HepG2 (cell line): ENCODE results near the gene HDGFL3. TPM values are rescaled to one million over a fixed set of nuclear protein-coding genes. Genes with fewer than 3 reads are reported as not detected.
A peak's percentile ranks its signal among the peaks of the same experiment; 100 is the strongest.

Experiments used
- ATAC-seq: fragments of 200-7000 bp; cut with Tn5 transposase; 3 replicates; pipeline ENCODE4 v1.9.1; 2020; ENCODE audit warnings: mild to moderate bottlenecking, moderate library complexity
- BruUV-seq: library from RNA; stranded (reverse); fragments of 400-500 nt; replicated peaks from 2 replicates; lab custom pipeline; 2021; lab: Mats Ljungman, UMichigan
- CTCF ChIA-PET: fragments of 300-600 bp; formaldehyde crosslinking; extraction: SDS; loops from one replicate; lab custom pipeline; 2021; ENCODE audit warnings: low total read pairs, inconsistent platforms, low intra/inter-chr PET ratio; lab: Yijun Ruan, JAX
- POLR2A ChIA-PET: fragments of 350-600 bp; sonication (Branson Sonifier 250); formaldehyde crosslinking; loops from one replicate; lab custom pipeline; 2020; ENCODE audit warnings: antibody characterized with exemption, inconsistent platforms; lab: Yijun Ruan, JAX
- DNase-seq: peaks from one replicate; pipeline ENCODE4 v3.0.0-alpha.2; 2015; ENCODE audit warnings: low spot score
- FAIRE-seq: peaks from 3 replicates; lab custom pipeline; 2011; peaks lifted over from hg19 to GRCh38; lab: Jason Lieb, UNC
- H2AFZ ChIP-seq: one replicate; pipeline ENCODE4 v1.6.1; 2011; ENCODE audit warnings: low read length, inconsistent platforms
- H3K27ac ChIP-seq: fragments of 300-600 bp; 3 replicates; pipeline ENCODE4 v1.8.0; 2011; ENCODE audit warnings: mixed run types, mild to moderate bottlenecking, mixed read lengths, low read length, inconsistent platforms; ENCODE audit not compliant: insufficient read depth; ENCODE audit errors: extremely low read length
- H3K27me3 ChIP-seq, 2 experiments: fragments of 200-600 bp in 1 of 2; 2 replicates in 1 of 2; 3 replicates in 1 of 2; pipeline versions ENCODE4 v1.6.0 to v1.8.0; 2011; ENCODE audit warnings: low read length in 2 of 2, mild to moderate bottlenecking in 2 of 2, moderate library complexity in 2 of 2, inconsistent platforms in 1 of 2; ENCODE audit not compliant: insufficient read depth in 2 of 2, control insufficient read depth in 1 of 2
- H3K36me3 ChIP-seq, 2 experiments: fragments of 200-600 bp in 1 of 2; replicated peaks in 1 of 2; 2 replicates in 1 of 2; 3 replicates in 1 of 2; pipeline versions ENCODE4 v1.5.1 to v1.8.0; 2011; ENCODE audit warnings: low read length in 2 of 2, inconsistent platforms in 1 of 2; ENCODE audit not compliant: insufficient read depth in 2 of 2, control insufficient read depth in 1 of 2
- H3K4me1 ChIP-seq: 2 replicates; pipeline ENCODE4 v1.5.1; 2012; ENCODE audit warnings: low read length, inconsistent platforms; ENCODE audit not compliant: insufficient read depth
- H3K4me2 ChIP-seq: 2 replicates; pipeline ENCODE4 v1.6.0; 2011; ENCODE audit warnings: low read depth, low read length, inconsistent platforms
- H3K4me3 ChIP-seq, 3 experiments: fragments of 200-600 bp in 1 of 3; sonication (generic), shearing (Covaris generic) in 1 of 3; replicated peaks in 1 of 3; 2 replicates each; pipeline ENCODE4 v1.5.1; 2011 to 2016; ENCODE audit warnings: low read length in 3 of 3, inconsistent platforms in 2 of 3, low read depth in 2 of 3, mild to moderate bottlenecking in 2 of 3, control low read depth in 1 of 3, mixed read lengths in 1 of 3; ENCODE audit not compliant: insufficient read depth in 1 of 3
- H3K79me2 ChIP-seq: one replicate; pipeline ENCODE4 v1.6.1; 2011; ENCODE audit warnings: low read length, inconsistent platforms; ENCODE audit not compliant: insufficient read depth
- H3K9ac ChIP-seq: 2 replicates; pipeline ENCODE4 v1.6.0; 2011; ENCODE audit warnings: mild to moderate bottlenecking, low read depth, low read length, inconsistent platforms; ENCODE audit not compliant: insufficient read depth
- H3K9me3 ChIP-seq: 2 replicates; pipeline ENCODE4 v1.5.1; 2012; ENCODE audit warnings: mild to moderate bottlenecking, low read length
- H4K20me1 ChIP-seq: 2 replicates; pipeline ENCODE4 v1.6.0; 2011; ENCODE audit warnings: inconsistent platforms, mild to moderate bottlenecking, low read length, moderate library complexity; ENCODE audit not compliant: insufficient read depth
- CBX2 ChIP-seq, 2 experiments: fragments of 200-600 bp in 1 of 2; sonication (generic); formaldehyde crosslinking in 1 of 2; IDR thresholded peaks; 2 replicates each; pipeline versions ENCODE4 v1.7.0 to v1.8.1; 2018 to 2022; ENCODE audit warnings: low read depth in 2 of 2, low read length in 1 of 2, mild to moderate bottlenecking in 1 of 2, missing genetic modification reagents in 1 of 2
- CC2D1A ChIP-seq: sonication (generic); formaldehyde crosslinking; IDR thresholded peaks from 2 replicates; pipeline ENCODE4 v1.8.1; 2023; ENCODE audit warnings: mild to moderate bottlenecking, missing genetic modification reagents
- FOSL2 ChIP-seq: sonication (generic); formaldehyde crosslinking; IDR thresholded peaks from 2 replicates; pipeline ENCODE4 v1.4.0; 2020; ENCODE audit warnings: missing genetic modification reagents
- GATAD2A ChIP-seq: IDR thresholded peaks from 2 replicates; pipeline ENCODE4 v1.6.1; 2016
- MATR3 ChIP-seq: sonication (generic); formaldehyde crosslinking; IDR thresholded peaks from 2 replicates; pipeline ENCODE4 v1.4.0; 2020; ENCODE audit warnings: missing genetic modification reagents
- XRCC5 ChIP-seq: fragments of 200-400 bp; formaldehyde crosslinking; optimal IDR thresholded peaks from 2 replicates; pipeline ENCODE3; 2017; ENCODE audit warnings: mild to moderate bottlenecking, low read length
- ZBTB7B ChIP-seq: sonication (generic); formaldehyde crosslinking; IDR thresholded peaks from 2 replicates; pipeline ENCODE4 v1.4.0; 2020; ENCODE audit warnings: missing genetic modification reagents
- ZFP41 ChIP-seq: sonication (generic); formaldehyde crosslinking; IDR thresholded peaks from 2 replicates; pipeline ENCODE4 v1.4.0; 2020; ENCODE audit warnings: mild to moderate bottlenecking, missing genetic modification reagents, borderline replicate concordance
- ZNF160 ChIP-seq: sonication (generic); formaldehyde crosslinking; IDR thresholded peaks from 2 replicates; pipeline ENCODE4 v1.8.0; 2022; ENCODE audit warnings: mild to moderate bottlenecking, inconsistent platforms, missing genetic modification reagents
- ZNF24 ChIP-seq: fragments of 450-650 bp; IDR thresholded peaks from 2 replicates; pipeline ENCODE4 v1.6.1; 2017; ENCODE audit warnings: antibody characterized with exemption, mild to moderate bottlenecking
- ZNF343 ChIP-seq: sonication (generic); formaldehyde crosslinking; IDR thresholded peaks from 2 replicates; pipeline ENCODE4 v1.4.0; 2020; ENCODE audit warnings: mild to moderate bottlenecking, missing genetic modification reagents
- ZNF556 ChIP-seq: sonication (generic); formaldehyde crosslinking; IDR thresholded peaks from 2 replicates; pipeline ENCODE4 v1.4.0; 2020; ENCODE audit warnings: mild to moderate bottlenecking, missing genetic modification reagents, borderline replicate concordance
- ZNF574 ChIP-seq: sonication (generic); formaldehyde crosslinking; IDR thresholded peaks from 2 replicates; pipeline ENCODE4 v1.4.0; 2020; ENCODE audit warnings: missing genetic modification reagents
- ZNF615 ChIP-seq: sonication (generic); formaldehyde crosslinking; IDR thresholded peaks from 2 replicates; pipeline ENCODE4 v1.5.0; 2020; ENCODE audit warnings: mild to moderate bottlenecking, missing genetic modification reagents, borderline replicate concordance
- ZNF788 ChIP-seq: sonication (generic); formaldehyde crosslinking; IDR thresholded peaks from 2 replicates; pipeline ENCODE4 v1.5.0; 2020; ENCODE audit warnings: mild to moderate bottlenecking, missing genetic modification reagents, borderline replicate concordance
- ZNF891 ChIP-seq: sonication (generic); formaldehyde crosslinking; IDR thresholded peaks from 2 replicates; pipeline ENCODE4 v1.5.0; 2020; ENCODE audit warnings: mild to moderate bottlenecking, missing genetic modification reagents
- WGBS: methylation state at CpG from one replicate; pipeline ENCODE4 v1.1.6; 2017; ENCODE audit warnings: low lambda C conversion rate; 5-methylcytosine and 5-hydroxymethylcytosine counted together
- in situ Hi-C: cut with HindIII; loops from 2 replicates; pipeline ENCODE4 v1.10.0; 2017; ENCODE audit warnings: low pct_unique_long_range_greater_than_20kb; ENCODE audit not compliant: extremely low pct_ligation_motif_present
- intact Hi-C: fragments of 100-400 bp; cut with micrococcal nuclease; formaldehyde crosslinking; loops from one replicate; pipeline ENCODE4 v1.10.0; 2022; ENCODE audit not compliant: unreplicated experiment
- polyA plus RNA-seq, 8 experiments: library from polyadenylated mRNA; depleted of rRNA in 3 of 8; stranded (reverse) in 7 of 8; unstranded in 1 of 8; fragments of >200 nt; fragmentation: Illumina TruSeq in 4 of 8; extraction: Trizol in 4 of 8; gene quantifications; 2 replicates each; pipeline versions ENCODE4 v1.2.1 to v1.2.3, GENCODE V29; 2011 to 2016; ENCODE audit warnings: low read depth in 4 of 8, missing spikeins in 1 of 8, mixed read lengths in 1 of 8; ENCODE audit not compliant: insufficient read depth in 1 of 8
- total RNA-seq, 5 experiments: library from RNA; depleted of rRNA; stranded (reverse); fragments of >200 nt; fragmentation: Illumina TruSeq; extraction: Trizol; gene quantifications; 2 replicates each; pipeline ENCODE4 v1.2.3, GENCODE V29; 2016; ENCODE audit warnings: low read depth in 1 of 5
- TF ChIP-seq, protein P1 (sequence below): sonication (generic); formaldehyde crosslinking; IDR thresholded peaks from 2 replicates; pipeline ENCODE4 v1.5.0; 2020; ENCODE audit warnings: mild to moderate bottlenecking, missing genetic modification reagents

Gene HDGFL3
- total and polyA plus RNA-seq, 2 of the 13 experiments (the other 11 are each of a cell fraction or from before 2014, with no cell fraction given), result 0.07 to 0.09 TPM

DNA sequence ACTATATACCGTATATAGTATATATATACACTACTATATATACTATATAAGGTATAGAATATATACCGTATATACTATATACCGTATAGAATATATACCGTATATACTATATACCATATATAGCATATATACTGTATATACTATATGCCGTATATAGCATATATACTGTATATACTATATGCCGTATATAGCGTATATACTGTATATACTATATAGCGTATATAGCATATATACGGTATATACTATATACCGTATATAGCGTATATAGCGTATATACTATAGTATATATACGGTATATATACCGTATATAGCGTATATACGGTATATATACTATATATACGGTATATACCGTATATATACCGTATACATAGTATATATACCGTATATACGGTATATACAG is 22.6 kb upstream of the HDGFL3 start:
- no peaks in the 10 kb centered on the region for H3K27me3 ChIP-seq
- POLR2A ChIA-PET, result no interaction called here
- no peak for FAIRE-seq
- TF ChIP-seq ZNF556 (no peak), ZNF574 (CRISPR knock-in tag) (no peak), ZNF160 (no peak), ZNF615 (no peak)
- intact Hi-C loops, result no loop called here
- WGBS, result 84% methylated on average over 21 of the region's 21 CpGs
- CTCF ChIA-PET, result no interaction called here
- no peak overlapping the region for H2AFZ ChIP-seq
- no peak for DNase-seq
- H3K27ac ChIP-seq, result no peak overlapping the region
- H4K20me1 ChIP-seq, result no peaks in the 10 kb centered on the region
- H3K4me2 ChIP-seq, result no peak overlapping the region
- H3K4me3 ChIP-seq, result no peak overlapping the region
- no TSS peak for BruUV-seq
- H3K36me3 ChIP-seq, result no peaks in the 10 kb centered on the region
- no peak for ATAC-seq
- H3K9me3 ChIP-seq, result no peaks in the 10 kb centered on the region
- no peaks in the 10 kb centered on the region for H3K79me2 ChIP-seq
- in situ Hi-C loops, result no loop called here
- H3K4me1 ChIP-seq, result no peaks in the 10 kb centered on the region
- no peak overlapping the region for H3K9ac ChIP-seq

DNA sequence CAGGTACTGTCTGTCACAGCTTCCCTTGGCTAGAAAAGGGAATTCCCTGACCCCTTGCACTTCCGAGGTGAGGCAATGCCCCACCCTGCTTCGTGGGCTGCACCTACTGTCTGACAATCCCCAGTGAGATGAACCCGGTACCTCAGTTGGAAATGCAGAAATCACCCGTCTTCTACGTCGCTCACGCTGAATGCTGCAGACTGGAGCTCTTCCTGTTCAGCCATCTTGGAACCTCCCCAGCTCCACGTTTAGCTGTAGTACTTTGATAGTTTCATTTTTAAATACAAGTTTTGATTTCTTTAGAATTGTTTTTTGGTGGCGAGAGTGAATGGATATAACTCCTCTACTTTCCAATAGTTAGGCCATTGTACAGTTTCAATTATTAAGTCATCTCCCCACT is 17.8 kb upstream of the HDGFL3 start:
- Histone ChIP-seq H3K9me3 (no peaks in the 10 kb centered on the region), H3K4me2 (peak overlapping the region; percentile 37; the same call in 1 of the 2 replicates), H3K4me3 (no peak overlapping the region), H4K20me1 (no peaks in the 10 kb centered on the region), H3K27me3 (no peaks in the 10 kb centered on the region), H3K4me1 (no peaks in the 10 kb centered on the region), H3K79me2 (no peaks in the 10 kb centered on the region), H3K27ac (no peak overlapping the region), H3K9ac (no peak overlapping the region), H2AFZ (no peak overlapping the region), H3K36me3 (no peaks in the 10 kb centered on the region)
- ChIA-PET POLR2A (no interaction called here), CTCF (no interaction called here)
- under 1% methylated on average over 8 of the region's 9 CpGs for WGBS
- FAIRE-seq (no peak), DNase-seq (no peak), ATAC-seq (no peak)
- intact Hi-C loops (no loop called here), in situ Hi-C loops (no loop called here)
- no TSS peak for BruUV-seq
- no peak for TF ChIP-seq MATR3 (CRISPR knock-in tag)
- no peak for TF ChIP-seq ZBTB7B (CRISPR knock-in tag)
- no peak for TF ChIP-seq ZNF891 (CRISPR knock-in tag)
- TF ChIP-seq CC2D1A, result no peak
- no peak for TF ChIP-seq ZNF788 (CRISPR knock-in tag)
- TF ChIP-seq ZFP41 (CRISPR knock-in tag), result no peak
- TF ChIP-seq CBX2 (IDR thresholded peaks at IDR 0.05; ENCODE audit: low read depth, low read length), result no peak
- TF ChIP-seq CBX2 (CRISPR knock-in tag; IDR thresholded peaks at IDR 0.05; ENCODE audit: low read depth), result no peak
- TF ChIP-seq ZNF343 (CRISPR knock-in tag), result no peak
- TF ChIP-seq FOSL2, result no peak
- TF ChIP-seq GATAD2A (CRISPR knock-in tag), result no peak
- no peak for TF ChIP-seq XRCC5
- TF ChIP-seq, protein P1, sequence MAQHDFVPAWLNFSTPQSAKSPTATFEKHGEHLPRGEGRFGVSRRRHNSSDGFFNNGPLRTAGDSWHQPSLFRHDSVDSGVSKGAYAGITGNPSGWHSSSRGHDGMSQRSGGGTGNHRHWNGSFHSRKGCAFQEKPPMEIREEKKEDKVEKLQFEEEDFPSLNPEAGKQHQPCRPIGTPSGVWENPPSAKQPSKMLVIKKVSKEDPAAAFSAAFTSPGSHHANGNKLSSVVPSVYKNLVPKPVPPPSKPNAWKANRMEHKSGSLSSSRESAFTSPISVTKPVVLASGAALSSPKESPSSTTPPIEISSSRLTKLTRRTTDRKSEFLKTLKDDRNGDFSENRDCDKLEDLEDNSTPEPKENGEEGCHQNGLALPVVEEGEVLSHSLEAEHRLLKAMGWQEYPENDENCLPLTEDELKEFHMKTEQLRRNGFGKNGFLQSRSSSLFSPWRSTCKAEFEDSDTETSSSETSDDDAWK (CRISPR knock-in tag), result no peak
- TF ChIP-seq ZNF24, result no peak
